ENCODE results near the gene IQCH.
A peak's percentile ranks its signal among the peaks of the same experiment; 100 is the strongest.
"Not testable (repeated sequence)": the region's sequence is repeated elsewhere in the genome, so short reads cannot be mapped to it uniquely, and the experiment has no call there.

IQCH gene

DNA sequence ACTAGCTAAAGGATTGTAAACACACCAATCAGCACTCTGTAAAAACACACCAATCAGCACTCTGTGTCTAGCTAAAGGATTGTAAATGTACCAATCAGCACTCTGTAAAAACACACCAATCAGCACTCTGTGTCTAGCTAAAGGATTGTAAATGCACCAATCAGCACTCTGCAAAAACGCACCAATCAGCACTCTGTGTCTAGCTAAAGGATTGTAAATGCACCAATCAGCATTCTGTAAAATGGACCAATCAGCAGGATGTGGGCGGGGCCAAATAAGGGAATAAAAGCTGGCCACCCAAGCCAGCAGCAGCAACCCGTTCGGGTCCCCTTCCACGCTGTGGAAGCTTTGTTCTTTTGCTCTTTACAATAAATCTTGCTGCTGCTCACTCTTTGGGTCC, 8.0 kb upstream of the IQCH start:
- H3K4me1 ChIP-seq (ENCODE audit: control insufficient read depth, insufficient read depth, low read length, unreplicated experiment); H3K27ac ChIP-seq (ENCODE audit: low read depth, low read length); H2AFZ ChIP-seq (ENCODE audit: low read length, unreplicated experiment); H3K27me3 ChIP-seq (ENCODE audit: insufficient read depth, low read length); H3K4me3 ChIP-seq (ENCODE audit: low read depth, low read length): not testable (repeated sequence)
- H3K36me3 ChIP-seq (ENCODE audit: insufficient read depth, low read length), result peaks cover 11% of the 10 kb centered on the region; the same call in 1 of the 2 replicates
- H3K79me2 ChIP-seq (ENCODE audit: control insufficient read depth, insufficient read depth, low read length, unreplicated experiment), result peaks cover 66% of the 10 kb centered on the region

DNA sequence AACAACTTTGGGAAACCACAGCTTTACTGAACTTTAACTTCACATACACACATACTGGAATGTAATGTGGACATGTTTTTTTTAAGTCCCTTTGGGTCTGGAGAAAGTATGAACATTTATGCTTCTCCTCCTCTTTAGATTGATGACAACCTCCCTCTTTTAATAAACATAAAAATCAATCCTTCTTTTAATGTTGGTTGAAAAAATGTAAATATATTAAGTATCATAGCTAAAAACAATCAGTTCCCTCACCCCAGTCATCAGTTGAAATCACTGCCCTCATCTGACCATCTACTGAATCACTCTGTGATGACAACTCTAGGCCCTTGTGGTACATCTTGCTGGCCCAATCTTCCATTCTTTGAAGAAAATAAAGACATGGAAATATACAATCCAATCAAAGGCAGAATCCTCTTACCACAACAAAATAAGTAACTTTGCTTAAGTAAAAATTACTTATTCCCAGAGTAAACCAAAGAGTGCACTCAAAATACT, 6.5 kb upstream of the IQCH start:
- Histone ChIP-seq H3K27me3 (ENCODE audit: insufficient read depth, low read length) (no peaks in the 10 kb centered on the region), H3K36me3 (ENCODE audit: insufficient read depth, low read length) (peaks cover 11% of the 10 kb centered on the region; the same call in 1 of the 2 replicates), H3K79me2 (ENCODE audit: control insufficient read depth, insufficient read depth, low read length, unreplicated experiment) (peaks cover 73% of the 10 kb centered on the region), H2AFZ (ENCODE audit: low read length, unreplicated experiment) (no peak overlapping the region), H3K27ac (ENCODE audit: low read depth, low read length) (no peak overlapping the region), H3K4me1 (ENCODE audit: control insufficient read depth, insufficient read depth, low read length, unreplicated experiment) (peaks cover 7% of the 10 kb centered on the region), H3K4me3 (ENCODE audit: low read depth, low read length) (no peak overlapping the region)

DNA sequence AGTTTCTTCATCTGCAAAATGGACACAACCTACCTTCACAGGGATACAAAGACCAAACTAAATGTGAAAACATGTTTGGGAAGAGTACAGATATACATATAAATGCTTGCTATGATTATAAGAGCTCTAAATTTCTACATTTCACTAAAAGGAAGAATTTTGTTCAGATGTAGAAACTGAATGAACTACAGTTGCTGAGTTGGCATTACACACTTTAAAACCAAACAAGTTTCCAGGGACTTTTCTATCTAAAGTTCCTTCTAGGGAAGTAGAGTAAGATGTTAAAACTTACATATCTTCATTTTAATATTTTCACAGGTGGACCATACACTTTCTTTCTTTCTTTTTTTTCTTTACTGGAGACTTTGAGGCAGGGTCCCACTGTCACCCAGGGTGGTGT, 4.8 kb upstream of the IQCH start:
- H3K79me2 ChIP-seq (ENCODE audit: control insufficient read depth, insufficient read depth, low read length, unreplicated experiment), result peaks cover 72% of the 10 kb centered on the region
- no peak overlapping the region for H3K4me3 ChIP-seq (ENCODE audit: low read depth, low read length)
- H3K27me3 ChIP-seq (ENCODE audit: insufficient read depth, low read length), result no peaks in the 10 kb centered on the region
- no peak overlapping the region for H3K27ac ChIP-seq (ENCODE audit: low read depth, low read length)
- peaks cover 6% of the 10 kb centered on the region; the same call in 1 of the 2 replicates for H3K36me3 ChIP-seq (ENCODE audit: insufficient read depth, low read length)
- no peak overlapping the region for H2AFZ ChIP-seq (ENCODE audit: low read length, unreplicated experiment)
- H3K4me1 ChIP-seq (ENCODE audit: control insufficient read depth, insufficient read depth, low read length, unreplicated experiment), result peaks cover 11% of the 10 kb centered on the region

DNA sequence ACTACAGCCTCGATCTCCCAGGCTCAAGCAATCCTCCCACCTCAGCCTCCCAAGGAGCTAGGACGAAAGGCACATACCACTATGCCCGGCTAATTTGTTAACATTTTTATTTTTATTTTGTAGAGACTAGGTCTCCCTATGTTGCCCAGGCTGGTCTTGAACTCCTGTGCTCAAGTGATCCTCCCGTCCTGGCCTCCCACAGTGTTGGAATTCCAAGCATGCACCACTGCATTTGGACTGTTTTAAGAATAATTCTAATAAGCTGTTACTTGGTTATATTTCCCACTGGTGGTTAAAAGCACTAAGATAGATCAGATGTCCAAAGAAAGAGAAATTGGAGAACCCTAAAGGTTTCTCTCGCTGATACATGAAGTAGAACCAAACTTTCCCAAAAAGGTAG, 3.3 kb upstream of the IQCH start:
- H3K4me3 ChIP-seq (ENCODE audit: low read depth, low read length), result no peak overlapping the region
- no peaks in the 10 kb centered on the region for H3K27me3 ChIP-seq (ENCODE audit: insufficient read depth, low read length)
- H2AFZ ChIP-seq (ENCODE audit: low read length, unreplicated experiment), result no peak overlapping the region
- peaks cover 11% of the 10 kb centered on the region for H3K4me1 ChIP-seq (ENCODE audit: control insufficient read depth, insufficient read depth, low read length, unreplicated experiment)
- no peak overlapping the region for H3K27ac ChIP-seq (ENCODE audit: low read depth, low read length)
- H3K79me2 ChIP-seq (ENCODE audit: control insufficient read depth, insufficient read depth, low read length, unreplicated experiment), result peaks cover 60% of the 10 kb centered on the region
- H3K36me3 ChIP-seq (ENCODE audit: insufficient read depth, low read length), result peaks cover 6% of the 10 kb centered on the region; the same call in 1 of the 2 replicates

DNA sequence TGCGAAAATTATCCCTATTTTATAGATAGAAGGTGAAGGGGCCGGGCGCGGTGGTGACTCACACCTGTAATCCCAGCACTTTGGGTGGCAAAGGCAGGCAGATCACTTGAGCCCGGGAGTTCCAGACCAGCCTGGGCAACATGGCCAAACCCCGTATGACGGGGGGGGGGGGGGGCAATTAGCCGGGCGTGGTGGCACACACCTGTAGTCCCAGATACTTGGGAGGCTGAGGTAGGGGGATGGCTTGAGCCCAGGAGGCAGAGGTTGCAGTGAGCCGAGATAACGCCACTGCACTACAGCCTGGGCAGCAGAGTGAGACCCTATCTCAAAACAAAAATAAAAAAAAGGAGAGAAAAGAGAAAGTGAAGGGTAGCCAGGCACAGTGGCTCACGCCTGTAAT, 1.5 kb upstream of the IQCH start:
- no peak overlapping the region for H2AFZ ChIP-seq (ENCODE audit: low read length, unreplicated experiment)
- H3K27ac ChIP-seq (ENCODE audit: low read depth, low read length), result peak overlapping the region; percentile 92; the same call in 1 of the 2 replicates
- peak overlapping the region; percentile 98 for H3K4me3 ChIP-seq (ENCODE audit: low read depth, low read length)
- H3K4me1 ChIP-seq (ENCODE audit: control insufficient read depth, insufficient read depth, low read length, unreplicated experiment), result peaks cover 11% of the 10 kb centered on the region
- H3K79me2 ChIP-seq (ENCODE audit: control insufficient read depth, insufficient read depth, low read length, unreplicated experiment), result peaks cover 47% of the 10 kb centered on the region
- H3K36me3 ChIP-seq (ENCODE audit: insufficient read depth, low read length), result no peaks in the 10 kb centered on the region
- H3K27me3 ChIP-seq (ENCODE audit: insufficient read depth, low read length), result no peaks in the 10 kb centered on the region

DNA sequence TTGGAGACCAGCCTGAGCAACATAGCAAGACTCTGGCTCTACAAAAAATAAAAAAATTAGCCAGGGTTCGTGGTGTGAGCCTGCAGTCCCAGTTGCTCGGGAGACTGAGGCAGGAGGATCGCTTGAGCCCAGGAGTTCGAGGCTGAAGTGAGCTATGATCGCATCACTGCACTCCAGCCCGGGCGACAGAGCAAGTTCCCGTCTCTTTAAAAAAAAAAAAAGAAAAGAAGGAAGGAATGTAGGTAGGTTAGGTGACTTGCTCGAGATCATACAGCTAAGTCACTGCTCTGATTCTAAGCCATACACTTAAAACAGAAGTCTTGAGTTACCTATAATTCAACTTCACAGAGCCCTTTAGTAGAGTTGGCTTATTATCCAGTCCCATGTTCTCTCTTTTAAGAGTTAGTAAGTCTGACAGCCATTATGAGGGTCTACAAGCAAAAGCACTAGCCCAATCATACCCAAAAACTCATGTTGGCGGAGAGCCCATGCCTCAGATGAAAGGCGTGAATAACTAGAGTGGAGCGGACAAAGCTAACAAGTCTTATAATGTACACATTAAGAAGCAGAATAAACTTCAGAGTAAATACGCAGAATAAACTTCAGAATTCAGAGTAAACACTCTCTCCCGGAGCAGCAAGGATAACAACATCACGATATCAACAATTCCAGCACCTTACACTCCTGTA, 893 bp upstream of the IQCH start:
- Histone ChIP-seq H3K36me3 (ENCODE audit: insufficient read depth, low read length) (no peaks in the 10 kb centered on the region), H2AFZ (ENCODE audit: low read length, unreplicated experiment) (peak overlapping the region; percentile 86), H3K4me1 (ENCODE audit: control insufficient read depth, insufficient read depth, low read length, unreplicated experiment) (peaks cover 11% of the 10 kb centered on the region), H3K79me2 (ENCODE audit: control insufficient read depth, insufficient read depth, low read length, unreplicated experiment) (peaks cover 42% of the 10 kb centered on the region), H3K27ac (ENCODE audit: low read depth, low read length) (peak overlapping the region; percentile 92), H3K4me3 (ENCODE audit: low read depth, low read length) (peak overlapping the region; percentile 98), H3K27me3 (ENCODE audit: insufficient read depth, low read length) (no peaks in the 10 kb centered on the region)

DNA sequence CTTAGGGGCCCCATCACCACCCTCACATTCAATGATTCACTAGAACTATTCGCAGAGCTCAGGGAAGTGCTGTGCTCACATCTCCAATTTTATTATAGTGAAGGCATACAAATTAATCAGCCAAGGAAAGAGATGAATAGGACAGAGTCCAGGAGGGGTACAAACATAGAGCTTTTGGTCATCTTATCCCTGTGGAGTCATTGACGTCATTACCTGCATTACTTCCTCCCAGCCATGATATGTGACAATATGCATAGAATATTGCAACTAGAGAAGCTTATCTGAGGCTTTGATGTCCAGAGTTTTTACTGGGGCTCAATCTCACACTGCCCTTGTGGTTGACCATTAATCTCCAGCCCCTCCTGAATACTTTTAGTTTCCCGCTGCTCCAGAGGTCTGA, 1.5 kb downstream of the IQCH start:
- Histone ChIP-seq H3K4me1 (ENCODE audit: control insufficient read depth, insufficient read depth, low read length, unreplicated experiment) (peaks cover 11% of the 10 kb centered on the region), H3K27me3 (ENCODE audit: insufficient read depth, low read length) (no peaks in the 10 kb centered on the region), H3K79me2 (ENCODE audit: control insufficient read depth, insufficient read depth, low read length, unreplicated experiment) (peaks cover 32% of the 10 kb centered on the region), H3K27ac (ENCODE audit: low read depth, low read length) (no peak overlapping the region), H2AFZ (ENCODE audit: low read length, unreplicated experiment) (no peak overlapping the region), H3K36me3 (ENCODE audit: insufficient read depth, low read length) (no peaks in the 10 kb centered on the region), H3K4me3 (ENCODE audit: low read depth, low read length) (no peak overlapping the region)

DNA sequence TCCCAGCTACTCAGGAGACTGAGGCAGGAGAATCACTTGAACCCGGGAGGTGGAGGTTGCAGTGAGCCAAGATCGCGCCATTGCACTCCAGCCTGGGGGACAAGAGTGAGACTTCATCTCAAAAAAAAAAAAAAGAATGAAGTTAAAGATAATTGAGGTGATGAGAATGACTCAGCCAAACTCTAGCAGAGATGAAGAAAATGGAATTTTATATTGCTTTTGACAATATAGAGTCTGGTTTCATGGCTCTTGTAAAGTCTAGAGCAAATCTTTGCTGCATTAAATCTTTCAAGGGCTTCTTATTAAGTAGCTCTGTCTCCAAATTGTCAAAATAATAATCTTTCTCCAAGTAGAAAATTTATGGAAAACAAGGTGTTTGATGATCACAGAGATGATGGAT, 3.8 kb downstream of the IQCH start:
- not testable (repeated sequence) for H3K79me2 ChIP-seq (ENCODE audit: control insufficient read depth, insufficient read depth, low read length, unreplicated experiment); H3K4me3 ChIP-seq (ENCODE audit: low read depth, low read length); H3K36me3 ChIP-seq (ENCODE audit: insufficient read depth, low read length); H3K27me3 ChIP-seq (ENCODE audit: insufficient read depth, low read length); H3K27ac ChIP-seq (ENCODE audit: low read depth, low read length); H2AFZ ChIP-seq (ENCODE audit: low read length, unreplicated experiment); H3K4me1 ChIP-seq (ENCODE audit: control insufficient read depth, insufficient read depth, low read length, unreplicated experiment)

DNA sequence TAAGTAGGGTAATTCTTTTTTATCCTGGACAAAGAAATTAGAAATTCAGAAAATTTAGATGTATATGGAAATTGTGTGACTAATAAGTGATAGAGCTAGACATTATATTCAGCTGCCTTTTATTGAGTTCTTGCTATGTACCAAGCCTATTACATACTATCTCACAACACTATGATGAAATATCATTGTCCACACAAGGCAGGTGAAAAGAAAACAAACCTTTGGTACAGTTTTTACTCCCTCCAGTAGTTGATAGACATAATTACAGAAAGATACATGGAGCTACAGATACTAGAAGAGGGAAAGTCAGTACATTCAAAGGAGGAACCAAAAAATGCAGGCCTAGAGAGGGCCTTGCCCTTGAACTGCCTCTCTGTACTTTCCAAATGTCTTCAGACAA, 4.8 kb downstream of the IQCH start:
- Histone ChIP-seq H3K79me2 (ENCODE audit: control insufficient read depth, insufficient read depth, low read length, unreplicated experiment) (no peaks in the 10 kb centered on the region), H3K36me3 (ENCODE audit: insufficient read depth, low read length) (0 out of 2 replicates have a peak, but pooled peaks cover 3% of the 10 kb centered on the region), H3K27me3 (ENCODE audit: insufficient read depth, low read length) (no peaks in the 10 kb centered on the region), H3K27ac (ENCODE audit: low read depth, low read length) (no peak overlapping the region), H3K4me1 (ENCODE audit: control insufficient read depth, insufficient read depth, low read length, unreplicated experiment) (no peaks in the 10 kb centered on the region), H2AFZ (ENCODE audit: low read length, unreplicated experiment) (no peak overlapping the region), H3K4me3 (ENCODE audit: low read depth, low read length) (no peak overlapping the region)

DNA sequence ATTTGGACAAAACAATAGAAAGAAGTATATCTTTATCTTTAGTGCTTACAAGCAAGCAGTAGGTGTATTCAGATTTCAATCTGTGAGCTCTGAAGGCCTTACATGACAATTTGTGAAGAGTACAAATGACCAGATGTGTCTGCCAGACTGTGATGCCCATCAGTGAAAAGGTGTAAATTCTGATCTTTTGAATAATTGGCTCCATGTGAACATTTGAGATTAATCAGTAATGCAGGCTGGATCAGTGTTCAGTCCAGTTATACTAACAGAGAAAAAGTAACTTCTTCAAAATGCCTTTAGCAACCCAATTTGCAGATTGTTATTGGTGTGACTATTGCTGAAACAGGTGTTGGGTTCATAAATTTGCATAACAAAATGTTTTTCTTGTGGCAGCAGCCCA, 5.2 kb downstream of the IQCH start:
- no peak overlapping the region for H3K4me3 ChIP-seq (ENCODE audit: low read depth, low read length)
- no peaks in the 10 kb centered on the region for H3K79me2 ChIP-seq (ENCODE audit: control insufficient read depth, insufficient read depth, low read length, unreplicated experiment)
- H3K36me3 ChIP-seq (ENCODE audit: insufficient read depth, low read length), result 0 out of 2 replicates have a peak, but pooled peaks cover 3% of the 10 kb centered on the region
- no peak overlapping the region for H3K27ac ChIP-seq (ENCODE audit: low read depth, low read length)
- no peaks in the 10 kb centered on the region for H3K27me3 ChIP-seq (ENCODE audit: insufficient read depth, low read length)
- H2AFZ ChIP-seq (ENCODE audit: low read length, unreplicated experiment), result no peak overlapping the region
- no peaks in the 10 kb centered on the region for H3K4me1 ChIP-seq (ENCODE audit: control insufficient read depth, insufficient read depth, low read length, unreplicated experiment)

DNA sequence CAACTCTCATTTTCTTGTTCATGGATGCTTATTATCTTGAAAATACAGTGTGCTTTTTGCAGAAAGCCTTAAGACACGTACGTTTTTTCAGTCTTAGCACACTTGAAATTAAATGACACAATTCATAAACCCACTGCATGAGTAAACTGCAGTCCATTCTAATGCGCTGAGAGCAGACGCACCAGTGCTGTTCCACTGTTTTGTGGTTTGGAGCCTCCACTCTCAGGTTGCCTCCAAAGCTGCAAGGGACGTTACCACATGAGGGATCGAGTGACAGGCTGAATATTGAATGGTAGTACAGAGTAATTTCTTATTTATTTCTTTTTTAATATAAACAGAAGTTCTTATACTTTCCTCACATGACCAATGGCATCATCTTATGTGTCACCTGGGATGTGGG, 12.3 kb downstream of the IQCH start:
- Histone ChIP-seq H3K4me1 (ENCODE audit: control insufficient read depth, insufficient read depth, low read length, unreplicated experiment) (no peaks in the 10 kb centered on the region), H3K36me3 (ENCODE audit: insufficient read depth, low read length) (0 out of 2 replicates have a peak, but pooled peaks cover 3% of the 10 kb centered on the region), H2AFZ (ENCODE audit: low read length, unreplicated experiment) (no peak overlapping the region), H3K4me3 (ENCODE audit: low read depth, low read length) (no peak overlapping the region), H3K27ac (ENCODE audit: low read depth, low read length) (no peak overlapping the region), H3K27me3 (ENCODE audit: insufficient read depth, low read length) (no peaks in the 10 kb centered on the region), H3K79me2 (ENCODE audit: control insufficient read depth, insufficient read depth, low read length, unreplicated experiment) (no peaks in the 10 kb centered on the region)
